HepG2 (cell line): ENCODE measurements around the gene ATP13A3. TPM values are rescaled to one million over a fixed set of nuclear protein-coding genes. Genes with fewer than 3 reads are reported as not detected.

ENCODE experiments used
- ATAC-seq: fragments of 200-7000 bp; cut with Tn5 transposase; 3 replicates; pipeline ENCODE4 v1.9.1; 2020; ENCODE audit warnings: mild to moderate bottlenecking, moderate library complexity
- BruUV-seq: library from RNA; stranded (reverse); fragments of 400-500 nt; replicated peaks from 2 replicates; lab custom pipeline; 2021; lab: Mats Ljungman, UMichigan
- CTCF ChIA-PET: fragments of 300-600 bp; formaldehyde crosslinking; extraction: SDS; loops from one replicate; lab custom pipeline; 2021; ENCODE audit warnings: low total read pairs, inconsistent platforms, low intra/inter-chr PET ratio; lab: Yijun Ruan, JAX
- POLR2A ChIA-PET: fragments of 350-600 bp; sonication (Branson Sonifier 250); formaldehyde crosslinking; loops from one replicate; lab custom pipeline; 2020; ENCODE audit warnings: antibody characterized with exemption, inconsistent platforms; lab: Yijun Ruan, JAX
- DNase-seq: peaks from one replicate; pipeline ENCODE4 v3.0.0-alpha.2; 2015; ENCODE audit warnings: low spot score
- FAIRE-seq: peaks from 3 replicates; lab custom pipeline; 2011; peaks lifted over from hg19 to GRCh38; lab: Jason Lieb, UNC
- H2AFZ ChIP-seq: one replicate; pipeline ENCODE4 v1.6.1; 2011; ENCODE audit warnings: low read length, inconsistent platforms
- H3K27ac ChIP-seq: fragments of 300-600 bp; 3 replicates; pipeline ENCODE4 v1.8.0; 2011; ENCODE audit warnings: mixed run types, mild to moderate bottlenecking, mixed read lengths, low read length, inconsistent platforms; ENCODE audit not compliant: insufficient read depth; ENCODE audit errors: extremely low read length
- H3K27me3 ChIP-seq, 2 experiments: fragments of 200-600 bp in 1 of 2; 2 replicates in 1 of 2; 3 replicates in 1 of 2; pipeline versions ENCODE4 v1.6.0 to v1.8.0; 2011; ENCODE audit warnings: low read length in 2 of 2, mild to moderate bottlenecking in 2 of 2, moderate library complexity in 2 of 2, inconsistent platforms in 1 of 2; ENCODE audit not compliant: insufficient read depth in 2 of 2, control insufficient read depth in 1 of 2
- H3K36me3 ChIP-seq, 2 experiments: fragments of 200-600 bp in 1 of 2; replicated peaks in 1 of 2; 2 replicates in 1 of 2; 3 replicates in 1 of 2; pipeline versions ENCODE4 v1.5.1 to v1.8.0; 2011; ENCODE audit warnings: low read length in 2 of 2, inconsistent platforms in 1 of 2; ENCODE audit not compliant: insufficient read depth in 2 of 2, control insufficient read depth in 1 of 2
- H3K4me1 ChIP-seq: 2 replicates; pipeline ENCODE4 v1.5.1; 2012; ENCODE audit warnings: low read length, inconsistent platforms; ENCODE audit not compliant: insufficient read depth
- H3K4me2 ChIP-seq: 2 replicates; pipeline ENCODE4 v1.6.0; 2011; ENCODE audit warnings: low read depth, low read length, inconsistent platforms
- H3K4me3 ChIP-seq, 3 experiments: fragments of 200-600 bp in 1 of 3; sonication (generic), shearing (Covaris generic) in 1 of 3; replicated peaks in 1 of 3; 2 replicates each; pipeline ENCODE4 v1.5.1; 2011 to 2016; ENCODE audit warnings: low read length in 3 of 3, inconsistent platforms in 2 of 3, low read depth in 2 of 3, mild to moderate bottlenecking in 2 of 3, control low read depth in 1 of 3, mixed read lengths in 1 of 3; ENCODE audit not compliant: insufficient read depth in 1 of 3
- H3K79me2 ChIP-seq: one replicate; pipeline ENCODE4 v1.6.1; 2011; ENCODE audit warnings: low read length, inconsistent platforms; ENCODE audit not compliant: insufficient read depth
- H3K9ac ChIP-seq: 2 replicates; pipeline ENCODE4 v1.6.0; 2011; ENCODE audit warnings: mild to moderate bottlenecking, low read depth, low read length, inconsistent platforms; ENCODE audit not compliant: insufficient read depth
- H3K9me3 ChIP-seq: 2 replicates; pipeline ENCODE4 v1.5.1; 2012; ENCODE audit warnings: mild to moderate bottlenecking, low read length
- H4K20me1 ChIP-seq: 2 replicates; pipeline ENCODE4 v1.6.0; 2011; ENCODE audit warnings: inconsistent platforms, mild to moderate bottlenecking, low read length, moderate library complexity; ENCODE audit not compliant: insufficient read depth
- EP300 ChIP-seq, 3 experiments: sonication (generic) in 1 of 3; formaldehyde crosslinking in 1 of 3; IDR thresholded peaks; 2 replicates each; pipeline versions ENCODE4 v1.5.1 to v1.6.1; 2011 to 2020; ENCODE audit warnings: low read depth in 2 of 3, low read length in 2 of 3, borderline replicate concordance in 1 of 3, improper control_type of control experiment in 1 of 3, mild to moderate bottlenecking in 1 of 3, missing genetic modification reagents in 1 of 3, moderate library complexity in 1 of 3
- ETV6 ChIP-seq: sonication (generic); formaldehyde crosslinking; conservative IDR thresholded peaks from 2 replicates; pipeline ENCODE4 v1.4.0; 2020; ENCODE audit warnings: missing genetic modification reagents
- FOXA3 ChIP-seq: IDR thresholded peaks from 2 replicates; pipeline ENCODE4 v1.6.1; 2016; ENCODE audit warnings: missing genetic modification reagents, missing compliant biosample characterization
- GATAD2A ChIP-seq: IDR thresholded peaks from 2 replicates; pipeline ENCODE4 v1.6.1; 2016
- HMGA1 ChIP-seq: sonication (generic); formaldehyde crosslinking; conservative IDR thresholded peaks from 2 replicates; pipeline ENCODE4 v1.4.0; 2020; ENCODE audit warnings: missing genetic modification reagents
- HNF4G ChIP-seq, 2 experiments: sonication (generic) in 1 of 2; formaldehyde crosslinking in 1 of 2; IDR thresholded peaks; 2 replicates each; pipeline versions ENCODE4 v1.4.0 to v1.6.1; 2011 to 2020; ENCODE audit warnings: borderline replicate concordance in 2 of 2, low read depth in 2 of 2, mild to moderate bottlenecking in 2 of 2, low read length in 1 of 2, missing genetic modification reagents in 1 of 2, moderate library complexity in 1 of 2
- HNRNPK ChIP-seq: fragments of 200-400 bp; formaldehyde crosslinking; IDR thresholded peaks from 2 replicates; pipeline ENCODE4 v1.6.1; 2018; ENCODE audit warnings: low read length, low read depth, moderate library complexity, mild to moderate bottlenecking; ENCODE audit not compliant: poor library complexity, severe bottlenecking
- HOXA7 ChIP-seq: sonication (generic); formaldehyde crosslinking; IDR thresholded peaks from 2 replicates; pipeline ENCODE4 v1.8.1; 2022; ENCODE audit warnings: mild to moderate bottlenecking, missing genetic modification reagents, moderate library complexity
- KDM3A ChIP-seq: IDR thresholded peaks from 2 replicates; pipeline ENCODE4 v1.6.1; 2018; ENCODE audit warnings: low read depth, missing compliant biosample characterization
- SCMH1 ChIP-seq: sonication (generic); formaldehyde crosslinking; IDR thresholded peaks from 2 replicates; pipeline ENCODE4 v1.9.0; 2021; ENCODE audit warnings: missing genetic modification reagents, mild to moderate bottlenecking, borderline replicate concordance
- TGIF2 ChIP-seq: IDR thresholded peaks from 2 replicates; pipeline ENCODE4 v1.6.1; 2016; ENCODE audit warnings: control low read depth, missing compliant biosample characterization
- TOE1 ChIP-seq: sonication (generic); formaldehyde crosslinking; IDR thresholded peaks from 2 replicates; pipeline ENCODE4 v1.4.0; 2020; ENCODE audit warnings: mild to moderate bottlenecking, missing genetic modification reagents
- ZNF143 ChIP-seq: sonication (generic); formaldehyde crosslinking; IDR thresholded peaks from 2 replicates; pipeline ENCODE4 v1.4.0; 2020; ENCODE audit warnings: missing genetic modification reagents
- ZNF180 ChIP-seq: sonication (generic); formaldehyde crosslinking; IDR thresholded peaks from 2 replicates; pipeline ENCODE4 v1.4.0; 2020; ENCODE audit warnings: low read depth, missing genetic modification reagents, borderline replicate concordance
- ZNF282 ChIP-seq: fragments of 450-650 bp; IDR thresholded peaks from 2 replicates; pipeline ENCODE4 v1.6.1; 2018; ENCODE audit not compliant: partially characterized antibody
- ZNF3 ChIP-seq: IDR thresholded peaks from 2 replicates; pipeline ENCODE4 v1.7.0; 2017; ENCODE audit warnings: inconsistent platforms
- ZNF484 ChIP-seq: sonication (generic); formaldehyde crosslinking; IDR thresholded peaks from 2 replicates; pipeline ENCODE4 v1.5.1; 2020; ENCODE audit warnings: mild to moderate bottlenecking, low read depth, missing genetic modification reagents, borderline replicate concordance
- WGBS: methylation state at CpG from one replicate; pipeline ENCODE4 v1.1.6; 2017; ENCODE audit warnings: low lambda C conversion rate; 5-methylcytosine and 5-hydroxymethylcytosine counted together
- in situ Hi-C: cut with HindIII; loops from 2 replicates; pipeline ENCODE4 v1.10.0; 2017; ENCODE audit warnings: low pct_unique_long_range_greater_than_20kb; ENCODE audit not compliant: extremely low pct_ligation_motif_present
- intact Hi-C: fragments of 100-400 bp; cut with micrococcal nuclease; formaldehyde crosslinking; loops from one replicate; pipeline ENCODE4 v1.10.0; 2022; ENCODE audit not compliant: unreplicated experiment
- polyA plus RNA-seq, 8 experiments: library from polyadenylated mRNA; depleted of rRNA in 3 of 8; stranded (reverse) in 7 of 8; unstranded in 1 of 8; fragments of >200 nt; fragmentation: Illumina TruSeq in 4 of 8; extraction: Trizol in 4 of 8; gene quantifications; 2 replicates each; pipeline versions ENCODE4 v1.2.1 to v1.2.3, GENCODE V29; 2011 to 2016; ENCODE audit warnings: low read depth in 4 of 8, missing spikeins in 1 of 8, mixed read lengths in 1 of 8; ENCODE audit not compliant: insufficient read depth in 1 of 8
- total RNA-seq, 5 experiments: library from RNA; depleted of rRNA; stranded (reverse); fragments of >200 nt; fragmentation: Illumina TruSeq; extraction: Trizol; gene quantifications; 2 replicates each; pipeline ENCODE4 v1.2.3, GENCODE V29; 2016; ENCODE audit warnings: low read depth in 1 of 5
- TF ChIP-seq, protein P1 (sequence below): sonication (generic); formaldehyde crosslinking; IDR thresholded peaks from 2 replicates; pipeline ENCODE4 v1.9.0; 2022; ENCODE audit warnings: low read depth, missing genetic modification reagents

Gene ATP13A3
- total and polyA plus RNA-seq, 2 of the 13 experiments (the other 11 are each of a cell fraction or from before 2014, with no cell fraction given) = 44.9 to 80.8 TPM

DNA sequence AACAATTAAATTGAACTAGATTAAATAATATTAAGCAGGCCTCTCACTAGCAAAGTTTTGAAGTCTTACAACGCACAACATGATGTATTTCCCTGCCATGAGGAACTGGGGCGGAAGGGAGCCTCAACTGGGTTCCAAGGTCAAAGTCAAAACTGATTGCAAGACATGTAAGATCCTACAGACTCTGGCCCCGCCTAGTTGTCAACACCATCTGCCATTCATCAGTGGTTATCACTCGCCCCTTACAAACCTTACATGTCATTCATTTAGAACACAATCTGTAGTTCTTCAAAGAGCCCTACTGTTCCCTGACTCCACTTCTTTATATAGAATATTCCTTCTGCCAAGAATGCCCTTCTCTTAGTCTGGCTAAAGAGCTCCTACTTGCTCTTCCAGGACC lies 10.0 kb downstream of the ATP13A3 start:
- Histone ChIP-seq H3K36me3 (peaks cover 3 to 26% of the 10 kb centered on the region in 2 experiments; a peak in 3 of 5 replicates), H3K9ac (no peak overlapping the region), H3K27ac (no peak overlapping the region), H3K9me3 (no peaks in the 10 kb centered on the region), H3K4me3 (no peak overlapping the region), H3K27me3 (no peaks in the 10 kb centered on the region), H3K4me1 (peaks cover 71% of the 10 kb centered on the region), H2AFZ (no peak overlapping the region), H3K4me2 (peak overlapping the region; percentile 26; the same call in 1 of the 2 replicates), H4K20me1 (peaks cover 61% of the 10 kb centered on the region), H3K79me2 (peaks cover 99% of the 10 kb centered on the region)
- ATAC-seq (no peak), FAIRE-seq (no peak), DNase-seq (no peak)
- BruUV-seq = no TSS peak
- 68% methylated on average over 4 of the region's 4 CpGs for WGBS
- intact Hi-C loops (no loop called here), in situ Hi-C loops (loop anchor here (5.0 kb wide), 1 partner anchor 96 kb away; no protein-coding TSS in a partner anchor)
- TF ChIP-seq HNF4G (IDR thresholded peaks at IDR 0.05; ENCODE audit: borderline replicate concordance, low read depth, low read length) (0 out of 2 replicates have a peak, but pooled peaks have one; percentile 13), HNF4G (CRISPR knock-in tag; IDR thresholded peaks at IDR 0.05; ENCODE audit: borderline replicate concordance, low read depth) (no peak), FOXA3 (CRISPR knock-in tag) (0 out of 2 replicates have a peak, but pooled peaks have one; percentile 28), HMGA1 (no peak), ZNF484 (CRISPR knock-in tag) (no peak), EP300 (IDR thresholded peaks at IDR 0.05; ENCODE audit: low read depth in 2 of 2, low read length in 2 of 2) (peak in 1 of 2 experiments; percentile 12; a peak in 1 of 4 replicates), EP300 (CRISPR knock-in tag; IDR thresholded peaks at IDR 0.05; ENCODE audit: borderline replicate concordance) (no peak), GATAD2A (CRISPR knock-in tag) (0 out of 2 replicates have a peak, but pooled peaks have one; percentile 18)
- POLR2A ChIA-PET = interaction anchor here (0.7 kb wide), 1 partner anchor 144 kb away, joined by 5 read pairs; no protein-coding TSS in a partner anchor
- CTCF ChIA-PET = no interaction called here

DNA sequence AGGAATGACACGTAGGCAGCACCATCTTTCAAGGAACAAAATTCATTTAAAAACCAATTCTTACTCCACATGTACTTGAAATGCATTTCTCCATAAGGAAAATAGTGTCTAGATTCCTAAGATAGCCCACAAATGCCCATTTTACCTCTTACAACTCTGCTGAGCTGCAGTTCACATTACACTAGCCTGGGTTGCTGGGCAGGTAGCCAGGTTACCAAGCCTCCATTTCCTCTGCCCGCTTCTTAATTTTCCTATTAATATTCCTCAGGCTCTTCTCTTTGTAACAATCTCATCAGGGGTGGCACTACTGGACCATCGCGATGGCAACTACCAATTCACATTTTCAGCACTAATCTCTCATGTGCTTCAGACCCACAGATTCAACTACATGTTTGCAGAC lies 10.8 kb downstream of the ATP13A3 start:
- Histone ChIP-seq H3K9ac (no peak overlapping the region), H3K27me3 (no peaks in the 10 kb centered on the region), H3K79me2 (peaks cover 98% of the 10 kb centered on the region), H3K36me3 (peaks cover 3 to 26% of the 10 kb centered on the region in 2 experiments; a peak in 3 of 5 replicates), H3K27ac (no peak overlapping the region), H3K4me1 (peaks cover 69% of the 10 kb centered on the region), H3K9me3 (no peaks in the 10 kb centered on the region), H4K20me1 (peaks cover 60% of the 10 kb centered on the region), H3K4me3 (no peak overlapping the region), H3K4me2 (no peak overlapping the region), H2AFZ (no peak overlapping the region)
- TF ChIP-seq HOXA7 (CRISPR knock-in tag) (no peak), KDM3A (CRISPR knock-in tag) (no peak), HNRNPK (no peak), SCMH1 (CRISPR knock-in tag) (no peak), ZNF3 (CRISPR knock-in tag) (no peak), ZNF143 (no peak), ZNF282 (no peak), TGIF2 (CRISPR knock-in tag) (no peak), ETV6 (CRISPR knock-in tag) (no peak), TOE1 (no peak), ZNF180 (CRISPR knock-in tag) (no peak)
- TF ChIP-seq, protein P1, sequence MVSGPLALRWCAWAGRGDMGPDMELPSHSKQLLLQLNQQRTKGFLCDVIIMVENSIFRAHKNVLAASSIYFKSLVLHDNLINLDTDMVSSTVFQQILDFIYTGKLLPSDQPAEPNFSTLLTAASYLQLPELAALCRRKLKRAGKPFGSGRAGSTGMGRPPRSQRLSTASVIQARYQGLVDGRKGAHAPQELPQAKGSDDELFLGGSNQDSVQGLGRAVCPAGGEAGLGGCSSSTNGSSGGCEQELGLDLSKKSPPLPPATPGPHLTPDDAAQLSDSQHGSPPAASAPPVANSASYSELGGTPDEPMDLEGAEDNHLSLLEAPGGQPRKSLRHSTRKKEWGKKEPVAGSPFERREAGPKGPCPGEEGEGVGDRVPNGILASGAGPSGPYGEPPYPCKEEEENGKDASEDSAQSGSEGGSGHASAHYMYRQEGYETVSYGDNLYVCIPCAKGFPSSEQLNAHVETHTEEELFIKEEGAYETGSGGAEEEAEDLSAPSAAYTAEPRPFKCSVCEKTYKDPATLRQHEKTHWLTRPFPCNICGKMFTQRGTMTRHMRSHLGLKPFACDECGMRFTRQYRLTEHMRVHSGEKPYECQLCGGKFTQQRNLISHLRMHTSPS = no peak
- in situ Hi-C loops (loop anchor here (5.0 kb wide), 1 partner anchor 96 kb away; no protein-coding TSS in a partner anchor), intact Hi-C loops (no loop called here)
- FAIRE-seq = no peak
- BruUV-seq = no TSS peak
- ChIA-PET POLR2A (no interaction called here), CTCF (no interaction called here)
- ATAC-seq = no peak
- DNase-seq = no peak
- 97% methylated on average over 4 of the region's 4 CpGs for WGBS
